SK-N-SH treated with all-trans-retinoic acid at 6 μM for 48 hours (cell line): Measurements from ENCODE around the gene KBTBD13.

Source experiments
- ATAC-seq: fragments of 200-7000 bp; cut with Tn5 transposase; 3 replicates; pipeline ENCODE4 v1.9.1; 2020; ENCODE audit warnings: mild to moderate bottlenecking, moderate library complexity
- ARNTL ChIP-seq: fragments of 450-650 bp; formaldehyde crosslinking; IDR thresholded peaks from 2 replicates; pipeline ENCODE4 v1.5.0; 2020; ENCODE audit warnings: low read depth, mild to moderate bottlenecking, moderate library complexity, borderline replicate concordance
- BACH2 ChIP-seq: fragments of 250-450 bp; sonication (Bioruptor Pico); IDR thresholded peaks from 2 replicates; pipeline ENCODE4 v1.9.0; 2021; ENCODE audit warnings: mild to moderate bottlenecking, borderline replicate concordance
- CSDC2 ChIP-seq: fragments of 250-450 bp; sonication (Bioruptor Pico); IDR thresholded peaks from 2 replicates; pipeline ENCODE4 v1.5.0; 2020; ENCODE audit warnings: mild to moderate bottlenecking, moderate library complexity
- ESRRG ChIP-seq: fragments of 250-450 bp; sonication (Bioruptor Pico); IDR thresholded peaks from 2 replicates; pipeline ENCODE4 v1.6.1; 2021; ENCODE audit warnings: mild to moderate bottlenecking
- GLIS3 ChIP-seq: fragments of 250-450 bp; sonication (Bioruptor Pico); IDR thresholded peaks from 2 replicates; pipeline ENCODE4 v1.5.0; 2020; ENCODE audit warnings: mild to moderate bottlenecking, moderate library complexity
- ISL1 ChIP-seq: fragments of 250-450 bp; sonication (Bioruptor Pico); IDR thresholded peaks from 2 replicates; pipeline ENCODE4 v2.1.2; 2022; ENCODE audit warnings: mild to moderate bottlenecking, moderate library complexity
- OSR1 ChIP-seq: fragments of 250-450 bp; sonication (Bioruptor Pico); IDR thresholded peaks from 2 replicates; pipeline ENCODE4 v1.8.0; 2022; ENCODE audit warnings: moderate library complexity, mild to moderate bottlenecking, inconsistent platforms
- PPARA ChIP-seq: fragments of 250-450 bp; sonication (Bioruptor Pico); IDR thresholded peaks from 2 replicates; pipeline ENCODE4 v1.5.0; 2020; ENCODE audit warnings: mild to moderate bottlenecking, borderline replicate concordance
- RARB ChIP-seq: fragments of 250-450 bp; sonication (Bioruptor Pico); IDR thresholded peaks from 2 replicates; pipeline ENCODE4 v1.8.0; 2021; ENCODE audit warnings: mild to moderate bottlenecking, moderate library complexity
- SNAI2 ChIP-seq: fragments of 250-450 bp; sonication (Bioruptor Pico); IDR thresholded peaks from 2 replicates; pipeline ENCODE4 v1.5.0; 2020; ENCODE audit warnings: mild to moderate bottlenecking, moderate library complexity
- TCF4 ChIP-seq: fragments of 250-450 bp; sonication (Bioruptor Pico); IDR thresholded peaks from 2 replicates; pipeline ENCODE4 v1.8.0; 2021; ENCODE audit warnings: mild to moderate bottlenecking, moderate library complexity, borderline replicate concordance
- TOX ChIP-seq: fragments of 250-450 bp; sonication (Bioruptor Pico); IDR thresholded peaks from 2 replicates; pipeline ENCODE4 v1.8.0; 2021; ENCODE audit warnings: mild to moderate bottlenecking, moderate library complexity, borderline replicate concordance
- ZC3H10 ChIP-seq: fragments of 250-450 bp; sonication (Bioruptor Pico); IDR thresholded peaks from 2 replicates; pipeline ENCODE4 v1.5.1; 2021; ENCODE audit warnings: mild to moderate bottlenecking, moderate library complexity
- ZFP3 ChIP-seq: fragments of 250-450 bp; sonication (Bioruptor Pico); IDR thresholded peaks from 2 replicates; pipeline ENCODE4 v1.5.0; 2020; ENCODE audit warnings: mild to moderate bottlenecking, moderate library complexity
- ZFP30 ChIP-seq: fragments of 450-650 bp; formaldehyde crosslinking; IDR thresholded peaks from 2 replicates; pipeline ENCODE4 v1.5.0; 2022; ENCODE audit warnings: mild to moderate bottlenecking, moderate library complexity
- ZNF565 ChIP-seq: fragments of 450-650 bp; formaldehyde crosslinking; conservative IDR thresholded peaks from 2 replicates; pipeline ENCODE4 v1.5.0; 2020; ENCODE audit warnings: low read depth, mild to moderate bottlenecking, moderate library complexity
- ZNF70 ChIP-seq: fragments of 450-650 bp; formaldehyde crosslinking; IDR thresholded peaks from 2 replicates; pipeline ENCODE4 v1.5.0; 2020; ENCODE audit warnings: mild to moderate bottlenecking, moderate library complexity
- ZNF8 ChIP-seq: fragments of 450-650 bp; formaldehyde crosslinking; IDR thresholded peaks from 2 replicates; pipeline ENCODE4 v1.5.0; 2020; ENCODE audit warnings: mild to moderate bottlenecking, moderate library complexity
- TF ChIP-seq, protein P1 (sequence below): fragments of 250-450 bp; sonication (Bioruptor Pico); IDR thresholded peaks from 2 replicates; pipeline ENCODE4 v1.5.0; 2020; ENCODE audit warnings: mild to moderate bottlenecking, moderate library complexity
- TF ChIP-seq, protein P2 (sequence below): fragments of 250-450 bp; sonication (Bioruptor Pico); IDR thresholded peaks from 2 replicates; pipeline ENCODE4 v1.8.0; 2021; ENCODE audit warnings: low read depth, mild to moderate bottlenecking, moderate library complexity, borderline replicate concordance
- TF ChIP-seq, protein P3 (sequence below): fragments of 250-450 bp; sonication (Bioruptor Pico); IDR thresholded peaks from 2 replicates; pipeline ENCODE4 v1.5.1; 2021; ENCODE audit warnings: mild to moderate bottlenecking, moderate library complexity
- TF ChIP-seq, protein P4 (sequence below): fragments of 250-450 bp; sonication (Bioruptor Pico); IDR thresholded peaks from 2 replicates; pipeline ENCODE4 v1.5.1; 2020; ENCODE audit warnings: low read depth, mild to moderate bottlenecking, moderate library complexity
- TF ChIP-seq, protein P5 (sequence below): fragments of 250-450 bp; sonication (Bioruptor Pico); IDR thresholded peaks from 2 replicates; pipeline ENCODE4 v1.8.0; 2020; ENCODE audit warnings: mild to moderate bottlenecking, moderate library complexity, borderline replicate concordance

The KBTBD13 gene

DNA sequence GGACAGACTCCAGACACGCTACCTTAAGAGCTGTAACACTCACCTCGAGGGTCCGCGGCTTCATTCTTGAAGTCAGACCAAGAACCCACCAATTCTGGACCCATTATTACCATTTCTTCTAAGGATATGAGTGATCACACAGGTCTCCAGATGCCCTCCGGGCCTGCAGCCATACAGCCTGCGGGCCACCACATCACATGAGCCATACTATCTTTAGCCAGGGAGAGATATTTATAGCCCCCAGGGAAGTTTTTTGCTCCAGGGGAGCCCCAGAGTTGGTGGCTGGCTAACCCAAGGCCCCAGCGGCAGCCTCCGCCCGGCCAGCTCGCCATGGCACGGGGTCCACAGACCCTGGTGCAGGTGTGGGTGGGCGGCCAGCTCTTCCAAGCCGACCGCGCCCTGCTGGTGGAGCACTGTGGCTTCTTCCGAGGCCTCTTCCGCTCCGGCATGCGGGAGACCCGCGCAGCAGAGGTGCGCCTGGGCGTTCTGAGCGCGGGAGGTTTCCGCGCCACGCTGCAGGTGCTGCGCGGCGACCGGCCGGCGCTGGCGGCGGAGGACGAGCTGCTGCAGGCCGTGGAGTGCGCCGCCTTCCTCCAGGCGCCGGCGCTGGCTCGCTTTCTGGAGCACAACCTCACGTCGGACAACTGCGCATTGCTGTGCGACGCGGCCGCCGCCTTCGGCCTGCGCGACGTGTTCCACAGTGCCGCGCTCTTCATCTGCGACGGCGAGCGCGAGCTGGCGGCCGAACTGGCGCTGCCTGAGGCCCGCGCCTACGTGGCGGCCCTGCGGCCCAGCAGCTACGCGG lies at the start of gene KBTBD13:
KBTBD13 (plus strand) TSS at position 261 of the 805 bp plus-strand sequence; CDS start at position 331, 70 bp downstream.
- no peak for ATAC-seq
- TF ChIP-seq BACH2 (CRISPR knock-in tag) (no peak), ZNF565 (no peak), ESRRG (CRISPR knock-in tag) (no peak), RARB (CRISPR knock-in tag) (no peak), ZC3H10 (CRISPR knock-in tag) (no peak), ZFP30 (CRISPR knock-in tag) (no peak), SNAI2 (no peak), TCF4 (CRISPR knock-in tag) (no peak), ZFP3 (CRISPR knock-in tag) (no peak), GLIS3 (CRISPR knock-in tag) (no peak), CSDC2 (CRISPR knock-in tag) (no peak), ZNF70 (CRISPR knock-in tag) (no peak)
- TF ChIP-seq, protein P1, sequence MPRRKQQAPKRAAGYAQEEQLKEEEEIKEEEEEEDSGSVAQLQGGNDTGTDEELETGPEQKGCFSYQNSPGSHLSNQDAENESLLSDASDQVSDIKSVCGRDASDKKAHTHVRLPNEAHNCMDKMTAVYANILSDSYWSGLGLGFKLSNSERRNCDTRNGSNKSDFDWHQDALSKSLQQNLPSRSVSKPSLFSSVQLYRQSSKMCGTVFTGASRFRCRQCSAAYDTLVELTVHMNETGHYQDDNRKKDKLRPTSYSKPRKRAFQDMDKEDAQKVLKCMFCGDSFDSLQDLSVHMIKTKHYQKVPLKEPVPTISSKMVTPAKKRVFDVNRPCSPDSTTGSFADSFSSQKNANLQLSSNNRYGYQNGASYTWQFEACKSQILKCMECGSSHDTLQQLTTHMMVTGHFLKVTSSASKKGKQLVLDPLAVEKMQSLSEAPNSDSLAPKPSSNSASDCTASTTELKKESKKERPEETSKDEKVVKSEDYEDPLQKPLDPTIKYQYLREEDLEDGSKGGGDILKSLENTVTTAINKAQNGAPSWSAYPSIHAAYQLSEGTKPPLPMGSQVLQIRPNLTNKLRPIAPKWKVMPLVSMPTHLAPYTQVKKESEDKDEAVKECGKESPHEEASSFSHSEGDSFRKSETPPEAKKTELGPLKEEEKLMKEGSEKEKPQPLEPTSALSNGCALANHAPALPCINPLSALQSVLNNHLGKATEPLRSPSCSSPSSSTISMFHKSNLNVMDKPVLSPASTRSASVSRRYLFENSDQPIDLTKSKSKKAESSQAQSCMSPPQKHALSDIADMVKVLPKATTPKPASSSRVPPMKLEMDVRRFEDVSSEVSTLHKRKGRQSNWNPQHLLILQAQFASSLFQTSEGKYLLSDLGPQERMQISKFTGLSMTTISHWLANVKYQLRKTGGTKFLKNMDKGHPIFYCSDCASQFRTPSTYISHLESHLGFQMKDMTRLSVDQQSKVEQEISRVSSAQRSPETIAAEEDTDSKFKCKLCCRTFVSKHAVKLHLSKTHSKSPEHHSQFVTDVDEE: no peak
- TF ChIP-seq, protein P2, sequence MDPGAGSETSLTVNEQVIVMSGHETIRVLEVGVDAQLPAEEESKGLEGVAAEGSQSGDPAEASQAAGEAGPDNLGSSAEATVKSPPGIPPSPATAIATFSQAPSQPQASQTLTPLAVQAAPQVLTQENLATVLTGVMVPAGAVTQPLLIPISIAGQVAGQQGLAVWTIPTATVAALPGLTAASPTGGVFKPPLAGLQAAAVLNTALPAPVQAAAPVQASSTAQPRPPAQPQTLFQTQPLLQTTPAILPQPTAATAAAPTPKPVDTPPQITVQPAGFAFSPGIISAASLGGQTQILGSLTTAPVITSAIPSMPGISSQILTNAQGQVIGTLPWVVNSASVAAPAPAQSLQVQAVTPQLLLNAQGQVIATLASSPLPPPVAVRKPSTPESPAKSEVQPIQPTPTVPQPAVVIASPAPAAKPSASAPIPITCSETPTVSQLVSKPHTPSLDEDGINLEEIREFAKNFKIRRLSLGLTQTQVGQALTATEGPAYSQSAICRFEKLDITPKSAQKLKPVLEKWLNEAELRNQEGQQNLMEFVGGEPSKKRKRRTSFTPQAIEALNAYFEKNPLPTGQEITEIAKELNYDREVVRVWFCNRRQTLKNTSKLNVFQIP (CRISPR knock-in tag): no peak
- TF ChIP-seq, protein P3, sequence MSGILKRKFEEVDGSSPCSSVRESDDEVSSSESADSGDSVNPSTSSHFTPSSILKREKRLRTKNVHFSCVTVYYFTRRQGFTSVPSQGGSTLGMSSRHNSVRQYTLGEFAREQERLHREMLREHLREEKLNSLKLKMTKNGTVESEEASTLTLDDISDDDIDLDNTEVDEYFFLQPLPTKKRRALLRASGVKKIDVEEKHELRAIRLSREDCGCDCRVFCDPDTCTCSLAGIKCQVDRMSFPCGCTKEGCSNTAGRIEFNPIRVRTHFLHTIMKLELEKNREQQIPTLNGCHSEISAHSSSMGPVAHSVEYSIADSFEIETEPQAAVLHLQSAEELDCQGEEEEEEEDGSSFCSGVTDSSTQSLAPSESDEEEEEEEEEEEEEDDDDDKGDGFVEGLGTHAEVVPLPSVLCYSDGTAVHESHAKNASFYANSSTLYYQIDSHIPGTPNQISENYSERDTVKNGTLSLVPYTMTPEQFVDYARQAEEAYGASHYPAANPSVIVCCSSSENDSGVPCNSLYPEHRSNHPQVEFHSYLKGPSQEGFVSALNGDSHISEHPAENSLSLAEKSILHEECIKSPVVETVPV: no peak
- TF ChIP-seq, protein P4, sequence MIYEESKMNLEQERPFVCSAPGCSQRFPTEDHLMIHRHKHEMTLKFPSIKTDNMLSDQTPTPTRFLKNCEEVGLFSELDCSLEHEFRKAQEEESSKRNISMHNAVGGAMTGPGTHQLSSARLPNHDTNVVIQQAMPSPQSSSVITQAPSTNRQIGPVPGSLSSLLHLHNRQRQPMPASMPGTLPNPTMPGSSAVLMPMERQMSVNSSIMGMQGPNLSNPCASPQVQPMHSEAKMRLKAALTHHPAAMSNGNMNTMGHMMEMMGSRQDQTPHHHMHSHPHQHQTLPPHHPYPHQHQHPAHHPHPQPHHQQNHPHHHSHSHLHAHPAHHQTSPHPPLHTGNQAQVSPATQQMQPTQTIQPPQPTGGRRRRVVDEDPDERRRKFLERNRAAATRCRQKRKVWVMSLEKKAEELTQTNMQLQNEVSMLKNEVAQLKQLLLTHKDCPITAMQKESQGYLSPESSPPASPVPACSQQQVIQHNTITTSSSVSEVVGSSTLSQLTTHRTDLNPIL: no peak
- TF ChIP-seq, protein P5, sequence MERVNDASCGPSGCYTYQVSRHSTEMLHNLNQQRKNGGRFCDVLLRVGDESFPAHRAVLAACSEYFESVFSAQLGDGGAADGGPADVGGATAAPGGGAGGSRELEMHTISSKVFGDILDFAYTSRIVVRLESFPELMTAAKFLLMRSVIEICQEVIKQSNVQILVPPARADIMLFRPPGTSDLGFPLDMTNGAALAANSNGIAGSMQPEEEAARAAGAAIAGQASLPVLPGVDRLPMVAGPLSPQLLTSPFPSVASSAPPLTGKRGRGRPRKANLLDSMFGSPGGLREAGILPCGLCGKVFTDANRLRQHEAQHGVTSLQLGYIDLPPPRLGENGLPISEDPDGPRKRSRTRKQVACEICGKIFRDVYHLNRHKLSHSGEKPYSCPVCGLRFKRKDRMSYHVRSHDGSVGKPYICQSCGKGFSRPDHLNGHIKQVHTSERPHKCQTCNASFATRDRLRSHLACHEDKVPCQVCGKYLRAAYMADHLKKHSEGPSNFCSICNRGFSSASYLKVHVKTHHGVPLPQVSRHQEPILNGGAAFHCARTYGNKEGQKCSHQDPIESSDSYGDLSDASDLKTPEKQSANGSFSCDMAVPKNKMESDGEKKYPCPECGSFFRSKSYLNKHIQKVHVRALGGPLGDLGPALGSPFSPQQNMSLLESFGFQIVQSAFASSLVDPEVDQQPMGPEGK (CRISPR knock-in tag): no peak

DNA sequence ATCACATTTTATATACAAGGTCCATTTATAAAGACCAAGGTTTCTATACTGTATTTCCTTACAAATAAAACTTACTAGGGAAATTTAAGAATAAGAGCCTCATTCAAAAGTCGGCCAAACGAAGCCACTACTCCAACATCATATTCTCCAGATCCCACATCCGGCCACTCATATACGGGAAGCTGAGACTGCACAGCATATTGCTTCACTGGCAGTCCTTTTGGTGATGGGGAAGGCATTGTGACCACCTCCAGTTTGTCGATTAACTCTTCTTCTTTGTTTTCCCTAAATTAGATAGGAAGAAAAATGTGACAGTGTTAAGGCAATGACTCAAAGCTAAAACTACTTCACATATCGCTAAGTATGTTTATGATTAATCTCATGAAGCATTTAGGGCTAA lies 49.8 kb upstream of the KBTBD13 start:
- no peak for ATAC-seq
- TF ChIP-seq ISL1 (CRISPR knock-in tag): no peak
- TF ChIP-seq, protein P2 (CRISPR knock-in tag): no peak
- TF ChIP-seq ZFP3 (CRISPR knock-in tag): no peak
- TF ChIP-seq ZC3H10 (CRISPR knock-in tag): no peak
- no peak for TF ChIP-seq TCF4 (CRISPR knock-in tag)
- no peak for TF ChIP-seq GLIS3 (CRISPR knock-in tag)
- TF ChIP-seq BACH2 (CRISPR knock-in tag): no peak
- TF ChIP-seq PPARA (CRISPR knock-in tag): no peak
- TF ChIP-seq TOX (CRISPR knock-in tag): no peak
- TF ChIP-seq ARNTL: no peak
- no peak for TF ChIP-seq ZFP30 (CRISPR knock-in tag)
- TF ChIP-seq, protein P5 (CRISPR knock-in tag): no peak
- TF ChIP-seq CSDC2 (CRISPR knock-in tag): no peak
- no peak for TF ChIP-seq ZNF8 (CRISPR knock-in tag)
- no peak for TF ChIP-seq OSR1 (CRISPR knock-in tag)
- TF ChIP-seq, protein P3: no peak
